IPS-NIHi7 (cell line): ENCODE results near the gene OBSCN.

ENCODE experiments used
- DNase-seq: peaks from one replicate; pipeline ENCODE4 v3.0.0; 2012; ENCODE audit warnings: mixed read lengths; ENCODE audit errors: extremely low spot score

OBSCN gene

GRCh38 chr1:228353601-228354371 is 145.9 kb downstream of the OBSCN start:
- DNase-seq = no peak

- DNase-seq = no peak
These were observed 146.8 kb downstream of the OBSCN start for GRCh38 chr1:228354390-228355320.

DNA sequence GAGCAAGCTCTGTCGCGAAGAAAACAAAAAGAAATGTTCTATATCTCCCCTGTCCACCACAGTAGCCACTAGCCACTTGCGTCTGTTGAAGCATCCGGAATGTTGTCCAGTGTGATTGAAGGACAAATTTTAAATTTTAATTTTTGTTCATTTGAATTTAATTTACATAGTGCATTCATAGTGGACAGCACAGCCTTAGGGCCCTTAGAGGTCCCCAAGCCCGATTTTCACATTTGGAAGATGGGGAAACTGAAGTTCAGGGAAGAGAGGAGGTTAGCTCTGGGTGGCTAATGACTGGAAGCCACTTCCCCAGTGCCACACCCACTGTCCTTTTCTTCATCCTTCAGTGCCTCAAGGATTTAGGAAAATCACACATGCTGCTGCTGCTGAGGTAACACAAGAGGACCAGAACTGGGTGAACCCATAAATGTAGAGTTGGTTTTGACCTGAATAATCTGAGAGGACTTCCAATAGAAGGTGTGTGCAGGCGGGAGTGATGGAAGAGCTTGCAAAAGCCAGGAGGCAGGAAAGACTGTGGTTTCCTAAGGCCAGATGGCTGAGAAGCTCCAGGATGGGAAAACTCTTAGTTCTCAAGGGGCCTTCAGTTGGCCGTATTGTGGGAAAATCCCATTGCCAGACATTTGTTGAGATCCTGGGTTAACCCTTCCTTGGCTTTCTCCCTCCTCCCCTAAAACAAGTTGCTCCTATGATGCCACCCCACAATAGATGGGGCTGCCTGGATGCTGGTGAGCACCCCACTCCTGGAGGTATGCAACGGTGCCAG is 149.2 kb downstream of the OBSCN start:
- no peak for DNase-seq

DNA sequence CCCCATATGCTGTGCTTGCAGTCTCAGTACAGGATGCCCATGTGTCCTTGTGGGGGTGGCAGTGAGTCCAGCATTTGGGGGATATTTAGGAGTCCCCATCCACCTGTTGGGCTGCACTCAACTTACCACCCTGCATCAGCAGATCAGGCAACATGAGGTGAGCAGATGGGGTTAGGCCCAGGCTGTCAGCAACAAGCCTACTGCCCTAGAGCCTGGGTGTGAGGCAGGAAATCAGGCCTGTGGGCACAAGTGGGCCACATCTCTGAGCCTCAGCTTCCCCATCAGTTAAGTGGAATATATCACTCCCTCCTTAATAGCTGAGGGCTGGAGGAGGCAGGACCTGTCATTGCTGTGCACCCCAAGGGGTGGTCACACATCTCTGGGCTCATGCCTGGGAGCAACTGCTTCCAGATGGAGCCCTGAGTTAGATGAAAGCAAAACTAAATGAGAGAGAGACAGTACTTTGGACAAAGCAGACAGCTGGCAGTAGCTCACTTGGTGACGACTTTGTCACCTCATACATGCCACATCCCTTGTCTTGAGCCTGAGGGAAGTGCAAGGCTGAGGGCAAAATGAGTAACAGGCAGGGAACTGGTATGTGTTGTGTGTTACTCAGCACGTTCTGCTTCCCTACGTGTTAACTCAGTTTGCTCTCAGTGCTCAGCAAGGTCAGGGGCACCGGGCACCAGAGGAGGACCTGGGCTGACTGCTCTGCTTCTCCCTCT is 150.4 kb downstream of the OBSCN start:
- no peak for DNase-seq

- no peak for DNase-seq
These were observed 151.1 kb downstream of the OBSCN start for GRCh38 chr1:228358764-228359612.

- no peak for DNase-seq
These were observed 152.0 kb downstream of the OBSCN start for GRCh38 chr1:228359613-228360532.

DNA sequence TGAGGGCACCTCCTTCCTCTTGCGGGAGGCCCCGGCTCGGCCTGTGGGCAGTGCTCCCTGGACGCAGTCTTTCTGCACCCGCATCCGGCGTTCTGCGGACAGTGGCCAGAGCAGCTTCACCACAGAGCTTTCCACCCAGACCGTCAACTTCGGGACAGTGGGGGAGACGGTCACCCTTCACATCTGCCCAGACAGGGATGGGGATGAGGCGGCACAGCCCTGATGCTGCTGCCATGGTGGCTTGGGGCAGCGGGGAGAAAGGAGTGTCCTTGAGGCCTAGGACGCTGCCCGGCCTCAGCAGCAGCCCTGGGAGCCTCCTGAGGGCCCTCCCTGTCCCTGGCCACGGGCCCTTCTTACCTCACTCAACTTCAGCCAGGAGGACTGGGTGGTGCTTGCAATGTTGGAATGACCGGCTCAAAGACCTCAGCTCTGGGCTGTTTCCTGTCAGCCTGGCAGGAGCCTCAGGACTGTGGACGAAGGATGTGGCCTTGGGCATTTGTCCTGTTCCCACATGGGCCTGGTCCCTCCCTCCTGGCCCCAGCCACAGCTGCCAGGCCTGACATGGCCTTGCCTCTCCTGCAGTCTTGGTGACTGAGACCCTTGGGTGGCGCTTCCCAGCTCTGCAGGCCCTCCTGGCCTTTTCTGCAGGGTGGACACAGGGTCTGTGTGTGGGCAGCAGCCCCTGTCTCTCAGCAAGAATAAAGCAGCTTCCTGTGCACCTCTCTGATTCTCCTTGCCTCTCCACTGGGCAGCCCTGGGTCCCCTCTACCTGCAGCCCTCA is 152.9 kb downstream of the OBSCN start:
- DNase-seq = no peak

GRCh38 chr1:228361314-228362140 is 153.7 kb downstream of the OBSCN start:
- no peak for DNase-seq

DNA sequence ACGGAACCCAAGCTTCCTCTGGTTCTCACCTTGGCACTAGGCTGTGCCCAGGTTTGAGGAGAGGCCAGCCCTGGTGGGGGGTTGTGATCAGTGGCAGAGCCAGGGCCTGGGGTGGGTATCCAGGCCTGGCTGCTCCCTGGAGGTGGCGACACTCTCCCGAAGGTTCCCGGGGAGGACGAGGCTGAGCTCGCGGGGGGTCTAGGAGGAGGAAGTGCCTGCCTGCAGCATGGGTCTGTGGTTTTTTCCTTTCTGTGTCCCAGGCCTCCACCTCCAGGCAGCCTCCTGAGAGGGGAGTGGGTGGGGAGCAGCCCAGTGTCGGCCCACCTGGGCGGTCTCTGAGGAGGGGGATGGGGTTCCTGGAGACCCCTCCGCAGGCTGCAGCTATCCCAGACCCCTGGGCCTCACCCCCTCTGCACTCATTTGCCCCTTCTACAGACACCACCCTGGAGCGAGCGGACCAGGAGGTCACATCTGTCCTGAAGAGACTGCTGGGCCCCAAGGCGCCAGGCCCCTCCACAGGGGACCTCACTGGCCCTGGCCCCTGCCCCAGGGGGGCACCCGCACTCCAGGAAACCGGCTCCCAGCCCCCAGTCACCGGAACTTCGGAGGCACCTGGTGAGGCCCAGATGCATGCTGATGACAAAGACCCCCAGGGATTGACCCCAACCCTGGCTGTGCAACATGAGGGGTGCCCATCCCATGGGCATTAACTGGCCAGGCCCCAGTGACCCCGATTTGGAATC is 154.5 kb downstream of the OBSCN start:
- DNase-seq = no peak

DNA sequence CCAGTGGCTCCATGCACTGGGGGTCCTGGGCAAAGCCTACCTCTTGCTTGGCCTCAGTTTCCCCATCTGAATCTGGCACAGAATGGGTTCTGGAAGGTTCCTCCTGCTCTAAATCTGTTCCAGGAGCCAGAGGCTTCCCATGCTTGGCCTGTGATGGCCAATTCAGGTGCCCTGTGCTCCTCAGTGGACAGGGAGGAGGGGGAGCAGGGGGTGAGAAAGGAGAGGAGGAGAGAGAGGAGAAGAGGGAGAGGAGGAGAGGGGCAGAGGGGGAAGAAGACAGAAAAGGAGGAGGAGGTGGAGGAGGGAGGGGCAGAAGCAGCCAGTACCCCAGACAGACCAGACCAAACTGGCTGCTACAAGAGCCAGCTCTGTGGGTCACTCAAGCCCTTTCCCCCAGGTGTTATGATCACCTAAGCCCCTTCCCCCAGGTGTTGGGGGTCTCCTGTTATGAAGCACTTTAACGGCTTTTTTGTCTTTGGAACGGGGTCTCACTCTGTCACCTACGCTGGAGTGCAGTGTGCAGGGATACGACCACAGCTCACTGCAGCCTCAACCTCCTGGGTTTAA is 155.1 kb downstream of the OBSCN start:
- DNase-seq = no peak

- DNase-seq = no peak
These were observed 155.8 kb downstream of the OBSCN start for GRCh38 chr1:228363686-228364067.

DNA sequence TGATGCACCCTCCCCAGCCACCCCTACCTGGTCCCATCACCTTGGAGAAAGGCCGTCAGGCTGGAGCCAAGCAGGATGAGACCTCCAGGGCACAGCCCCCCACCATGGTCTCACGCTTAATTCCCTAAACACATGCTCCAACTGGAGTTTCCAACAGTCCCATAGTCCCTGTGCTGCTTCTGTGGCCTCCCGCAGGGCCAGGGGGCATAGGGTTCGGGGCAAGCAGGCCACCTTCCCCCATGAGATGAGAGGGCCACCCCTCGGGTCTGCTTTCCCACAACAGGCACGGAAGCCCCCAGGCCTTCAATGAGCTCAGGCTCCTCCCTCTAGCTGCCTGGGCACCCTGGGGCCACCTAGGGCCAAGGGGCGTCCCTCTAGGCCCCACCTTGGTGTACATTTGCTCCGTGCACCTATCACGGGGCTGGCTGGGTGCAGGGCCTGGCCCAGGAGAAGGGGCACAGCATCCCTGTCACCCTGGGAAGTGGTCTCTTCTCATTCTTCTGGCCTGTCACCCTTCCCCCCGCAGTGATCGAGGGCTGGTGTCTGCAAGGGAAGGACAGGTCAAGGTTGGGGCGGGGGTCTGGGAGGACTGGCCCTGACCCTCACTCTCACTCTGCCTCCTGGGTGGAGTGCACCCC is 156.3 kb downstream of the OBSCN start:
- no peak for DNase-seq

DNA sequence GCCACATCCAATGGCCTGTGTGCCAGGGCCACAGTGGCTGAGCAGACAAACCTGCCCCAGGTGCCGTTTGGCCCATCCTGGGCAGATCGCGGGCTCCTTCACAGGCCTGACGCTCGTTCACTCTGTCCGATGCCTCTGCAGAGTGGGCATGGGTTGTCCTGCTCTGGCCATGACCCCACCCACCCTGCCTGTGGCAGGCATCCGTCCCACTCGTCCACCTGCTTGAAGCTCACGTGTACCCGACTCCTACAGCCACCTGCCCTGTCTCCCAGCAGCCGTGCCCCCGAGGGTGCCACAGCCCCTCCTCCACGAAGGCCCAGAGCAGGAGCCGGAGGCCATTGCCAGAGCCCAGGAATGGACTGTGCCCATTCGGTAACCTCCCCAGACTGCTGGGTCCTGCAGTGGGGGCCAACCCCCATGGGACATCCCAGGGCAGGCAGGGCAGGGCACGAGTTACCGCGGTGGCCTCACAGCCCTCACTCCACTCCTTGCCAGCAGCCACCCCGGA is 156.9 kb downstream of the OBSCN start:
- DNase-seq = no peak

- DNase-seq = no peak
These were observed 157.6 kb downstream of the OBSCN start for GRCh38 chr1:228365271-228366061.
